ENCODE measurements around the gene GSTA3.
"Not testable (repeated sequence)": the region's sequence is repeated elsewhere in the genome, so short reads cannot be mapped to it uniquely, and the experiment has no call there.

GRCh38 chr6:52923689-52924088 lies 14.2 kb upstream of the GSTA3 start:
- not testable (repeated sequence) for TF ChIP-seq CTCF, POLR2AphosphoS5, POLR2A (IDR thresholded peaks at IDR 0.05)
